Tibial artery (tissue), 4 donors: ENCODE measurements around the gene NEU2.

Experiments used
- DNase-seq, 2 donors: peaks; one replicate each; pipeline ENCODE4 v3.0.0-alpha.2; 2019
- H3K27ac ChIP-seq, 2 donors: fragments of 200-600 bp; sonication (generic) in 1 of 2; 1 replicate in 1 of 2; 2 replicates in 1 of 2; pipeline ENCODE4 v1.5.1; 2018 to 2019; ENCODE audit warnings: mild to moderate bottlenecking in 1 of 2
- H3K27me3 ChIP-seq, 2 donors: fragments of 200-600 bp; sonication (generic) in 1 of 2; one replicate each; pipeline versions ENCODE4 v1.5.1 to v1.6.0; 2016 to 2019
- H3K36me3 ChIP-seq, 3 donors: fragments of 200-600 bp; sonication (generic) in 2 of 3; one replicate each; pipeline ENCODE4 v1.5.1; 2016 to 2019; ENCODE audit warnings: mild to moderate bottlenecking in 2 of 3
- H3K4me1 ChIP-seq, 4 donors: fragments of 200-600 bp; sonication (generic) in 2 of 4; 1 replicate in 3 of 4; 2 replicates in 1 of 4; pipeline ENCODE4 v1.5.1; 2016 to 2019
- H3K4me3 ChIP-seq, 2 donors: fragments of 200-600 bp; sonication (generic) in 1 of 2; 1 replicate in 1 of 2; 2 replicates in 1 of 2; pipeline ENCODE4 v1.5.1; 2018 to 2019; ENCODE audit warnings: mild to moderate bottlenecking in 2 of 2
- H3K9me3 ChIP-seq, 3 donors: fragments of 200-600 bp; sonication (generic) in 1 of 3; one replicate each; pipeline ENCODE4 v1.5.1; 2016 to 2019
- intact Hi-C: fragments of 100-400 bp; cut with DNase I; formaldehyde crosslinking; loops from one replicate; pipeline ENCODE4 v1.15.0; 2023; ENCODE audit warnings: low total_unique reads
- TF ChIP-seq, protein P1 (sequence below), 2 experiments: fragments of 200-600 bp in 1 of 2; fragments of 450-650 bp in 1 of 2; IDR thresholded peaks; one replicate each; pipeline ENCODE4 v1.5.1; 2017 to 2019; ENCODE audit warnings: antibody characterized with exemption in 2 of 2, mild to moderate bottlenecking in 1 of 2, moderate library complexity in 1 of 2

NEU2 gene

DNA sequence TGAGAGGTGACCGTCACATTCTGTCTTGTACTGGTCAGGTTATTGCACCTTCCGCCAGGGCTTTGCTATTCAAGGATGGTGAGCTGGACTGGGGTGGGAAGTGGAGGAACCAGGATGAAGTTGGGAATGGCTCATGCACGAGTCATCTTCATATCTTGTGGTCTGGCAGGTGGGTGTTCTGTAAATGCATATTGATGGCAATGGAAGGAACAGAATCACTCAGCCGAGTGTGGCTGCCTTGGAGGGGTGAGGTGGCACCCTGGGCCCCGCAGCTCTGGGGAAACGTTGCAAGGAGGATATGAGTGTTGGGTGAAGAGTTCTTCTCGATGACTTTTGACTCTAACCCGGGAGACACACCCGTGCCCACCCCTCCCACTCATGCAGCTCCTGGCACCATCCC, 1.2 kb downstream of the NEU2 start:
- intact Hi-C loops, result no loop called here

DNA sequence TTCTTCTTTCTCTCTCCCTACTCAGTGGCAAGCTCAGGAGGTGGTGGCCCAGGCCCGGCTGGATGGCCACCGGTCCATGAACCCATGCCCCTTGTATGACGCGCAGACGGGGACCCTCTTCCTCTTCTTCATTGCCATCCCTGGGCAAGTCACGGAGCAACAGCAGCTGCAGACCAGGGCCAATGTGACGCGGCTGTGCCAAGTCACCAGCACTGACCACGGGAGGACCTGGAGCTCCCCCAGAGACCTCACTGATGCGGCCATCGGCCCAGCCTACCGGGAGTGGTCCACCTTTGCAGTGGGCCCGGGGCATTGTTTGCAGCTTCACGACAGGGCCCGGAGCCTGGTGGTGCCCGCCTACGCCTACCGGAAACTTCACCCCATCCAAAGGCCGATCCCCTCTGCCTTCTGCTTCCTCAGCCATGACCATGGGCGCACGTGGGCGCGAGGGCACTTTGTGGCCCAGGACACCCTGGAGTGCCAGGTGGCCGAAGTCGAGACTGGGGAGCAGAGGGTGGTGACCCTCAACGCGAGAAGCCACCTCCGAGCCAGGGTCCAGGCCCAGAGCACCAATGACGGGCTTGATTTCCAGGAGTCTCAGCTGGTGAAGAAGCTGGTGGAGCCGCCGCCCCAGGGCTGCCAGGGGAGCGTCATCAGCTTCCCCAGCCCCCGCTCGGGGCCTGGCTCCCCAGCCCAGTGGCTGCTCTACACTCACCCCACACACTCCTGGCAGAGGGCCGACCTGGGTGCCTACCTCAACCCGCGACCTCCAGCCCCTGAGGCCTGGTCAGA, 1.8 kb downstream of the NEU2 start:
- H3K4me1 ChIP-seq, result peaks cover 0 to 12% (median 4%) of the 10 kb centered on the region in 4 donors
- DNase-seq, result no peak
- intact Hi-C loops, result no loop called here

More for the DNA sequence above, 1.2 kb downstream of the NEU2 start:
- Histone ChIP-seq H3K27me3 (no peaks in the 10 kb centered on the region), H3K36me3 (no peaks in the 10 kb centered on the region), H3K4me1 (peaks cover 0 to 12% (median 4%) of the 10 kb centered on the region in 4 donors), H3K27ac (no peak overlapping the region), H3K9me3 (no peaks in the 10 kb centered on the region), H3K4me3 (no peak overlapping the region)
- TF ChIP-seq, protein P1, sequence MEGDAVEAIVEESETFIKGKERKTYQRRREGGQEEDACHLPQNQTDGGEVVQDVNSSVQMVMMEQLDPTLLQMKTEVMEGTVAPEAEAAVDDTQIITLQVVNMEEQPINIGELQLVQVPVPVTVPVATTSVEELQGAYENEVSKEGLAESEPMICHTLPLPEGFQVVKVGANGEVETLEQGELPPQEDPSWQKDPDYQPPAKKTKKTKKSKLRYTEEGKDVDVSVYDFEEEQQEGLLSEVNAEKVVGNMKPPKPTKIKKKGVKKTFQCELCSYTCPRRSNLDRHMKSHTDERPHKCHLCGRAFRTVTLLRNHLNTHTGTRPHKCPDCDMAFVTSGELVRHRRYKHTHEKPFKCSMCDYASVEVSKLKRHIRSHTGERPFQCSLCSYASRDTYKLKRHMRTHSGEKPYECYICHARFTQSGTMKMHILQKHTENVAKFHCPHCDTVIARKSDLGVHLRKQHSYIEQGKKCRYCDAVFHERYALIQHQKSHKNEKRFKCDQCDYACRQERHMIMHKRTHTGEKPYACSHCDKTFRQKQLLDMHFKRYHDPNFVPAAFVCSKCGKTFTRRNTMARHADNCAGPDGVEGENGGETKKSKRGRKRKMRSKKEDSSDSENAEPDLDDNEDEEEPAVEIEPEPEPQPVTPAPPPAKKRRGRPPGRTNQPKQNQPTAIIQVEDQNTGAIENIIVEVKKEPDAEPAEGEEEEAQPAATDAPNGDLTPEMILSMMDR (IDR thresholded peaks at IDR 0.05), result no peak
- no peak for DNase-seq

GRCh38 chr2:233035426-233036161, 3.1 kb downstream of the NEU2 start:
- no peak overlapping the region for H3K4me3 ChIP-seq
- H3K4me1 ChIP-seq, result peaks cover 0 to 12% (median 4%) of the 10 kb centered on the region in 4 donors
- no peaks in the 10 kb centered on the region for H3K36me3 ChIP-seq
- intact Hi-C loops, result no loop called here
- H3K27me3 ChIP-seq, result peaks cover 0 to 3% of the 10 kb centered on the region in 2 donors
- H3K9me3 ChIP-seq, result no peaks in the 10 kb centered on the region
- H3K27ac ChIP-seq, result no peak overlapping the region
- DNase-seq, result no peak
- TF ChIP-seq, protein P1 (IDR thresholded peaks at IDR 0.05), result no peak

More for the DNA sequence above, 1.8 kb downstream of the NEU2 start:
- no peak overlapping the region for H3K27ac ChIP-seq
- no peaks in the 10 kb centered on the region for H3K36me3 ChIP-seq
- TF ChIP-seq, protein P1 (IDR thresholded peaks at IDR 0.05), result no peak
- H3K27me3 ChIP-seq, result no peaks in the 10 kb centered on the region
- no peaks in the 10 kb centered on the region for H3K9me3 ChIP-seq
- no peak overlapping the region for H3K4me3 ChIP-seq

- H3K36me3 ChIP-seq, result no peaks in the 10 kb centered on the region
- intact Hi-C loops, result no loop called here
- H3K4me3 ChIP-seq, result no peak overlapping the region
- no peak overlapping the region for H3K27ac ChIP-seq
- no peak for DNase-seq
- TF ChIP-seq, protein P1 (IDR thresholded peaks at IDR 0.05), result no peak
- peaks cover 0 to 7% of the 10 kb centered on the region in 2 donors for H3K27me3 ChIP-seq
- peaks cover 0 to 12% (median 4%) of the 10 kb centered on the region in 4 donors for H3K4me1 ChIP-seq
- H3K9me3 ChIP-seq, result no peaks in the 10 kb centered on the region
These were observed 3.8 kb downstream of the NEU2 start for GRCh38 chr2:233036162-233036838.

DNA sequence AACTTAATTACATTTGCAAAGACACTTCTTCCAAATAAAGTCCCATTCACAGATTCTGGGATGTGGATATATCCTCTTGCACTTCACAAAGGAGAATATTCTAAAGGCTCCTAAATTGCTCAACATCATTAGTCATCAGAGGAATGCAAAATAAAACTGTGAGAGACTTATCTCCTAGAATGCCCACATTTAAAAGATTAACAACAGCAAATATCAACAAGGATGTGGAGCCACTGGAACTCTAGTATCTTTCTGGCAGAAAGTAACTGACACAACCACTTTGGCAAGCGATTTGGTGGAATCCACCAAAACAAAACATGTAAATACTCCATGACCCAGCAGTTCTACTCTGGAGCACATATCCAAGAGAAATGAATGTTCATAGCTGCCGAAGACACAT, 4.6 kb downstream of the NEU2 start:
- Histone ChIP-seq H3K4me1 (peaks cover 0 to 6% (median 2%) of the 10 kb centered on the region in 4 donors), H3K9me3 (no peaks in the 10 kb centered on the region), H3K4me3 (no peak overlapping the region), H3K27ac (no peak overlapping the region), H3K36me3 (no peaks in the 10 kb centered on the region), H3K27me3 (peaks cover 0 to 10% of the 10 kb centered on the region in 2 donors)
- TF ChIP-seq, protein P1 (IDR thresholded peaks at IDR 0.05), result no peak
- intact Hi-C loops, result no loop called here
- DNase-seq, result no peak
